NCI-H2029 (cell line): Measurements from ENCODE around the gene ZCCHC14.
"Not testable (repeated sequence)": the region's sequence is repeated elsewhere in the genome, so short reads cannot be mapped to it uniquely, and the experiment has no call there.

Source experiments
- DNase-seq: peaks from one replicate; lab custom pipeline; 2025; lab: John Stamatoyannopoulos, UW

ZCCHC14 gene

GRCh38 chr16:87477209-87477981 is 15.4 kb downstream of the ZCCHC14 start:
- DNase-seq, result not testable (repeated sequence)

- DNase-seq, result no peak
Observed at GRCh38 chr16:87474566-87474996, 18.2 kb downstream of the ZCCHC14 start.

GRCh38 chr16:87474017-87474416 is 18.8 kb downstream of the ZCCHC14 start:
- DNase-seq, result no peak

- no peak for DNase-seq
Observed at GRCh38 chr16:87472935-87473334, 19.9 kb downstream of the ZCCHC14 start.

- no peak for DNase-seq
Observed at GRCh38 chr16:87472142-87472778, 20.6 kb downstream of the ZCCHC14 start.

GRCh38 chr16:87471278-87472141 is 21.3 kb downstream of the ZCCHC14 start:
- DNase-seq, result no peak

GRCh38 chr16:87470332-87470731 is 22.5 kb downstream of the ZCCHC14 start:
- no peak for DNase-seq

GRCh38 chr16:87469169-87469568 is 23.7 kb downstream of the ZCCHC14 start:
- no peak for DNase-seq

- DNase-seq, result no peak
Observed at GRCh38 chr16:87468550-87468949, 24.3 kb downstream of the ZCCHC14 start.

- no peak for DNase-seq
Observed at GRCh38 chr16:87466975-87467501, 25.8 kb downstream of the ZCCHC14 start.

- no peak for DNase-seq
Observed at GRCh38 chr16:87465879-87466278, 26.9 kb downstream of the ZCCHC14 start.

- DNase-seq, result no peak
Observed at GRCh38 chr16:87465306-87465705, 27.5 kb downstream of the ZCCHC14 start.

GRCh38 chr16:87464691-87465300 is 28.0 kb downstream of the ZCCHC14 start:
- DNase-seq, result no peak

- DNase-seq, result no peak
Observed at GRCh38 chr16:87463722-87464690, 28.8 kb downstream of the ZCCHC14 start.

GRCh38 chr16:87461466-87461991 is 31.3 kb downstream of the ZCCHC14 start:
- peak; percentile 78 for DNase-seq

GRCh38 chr16:87460936-87461335 is 31.9 kb downstream of the ZCCHC14 start:
- no peak for DNase-seq

GRCh38 chr16:87459833-87460232 is 33.0 kb downstream of the ZCCHC14 start:
- no peak for DNase-seq

- no peak for DNase-seq
Observed at GRCh38 chr16:87459027-87459426, 33.8 kb downstream of the ZCCHC14 start.

GRCh38 chr16:87458424-87458915 is 34.4 kb downstream of the ZCCHC14 start:
- DNase-seq, result no peak

GRCh38 chr16:87457709-87458423 is 35.0 kb downstream of the ZCCHC14 start:
- DNase-seq, result no peak
